ENCODE data around the gene SYNDIG1.

The SYNDIG1 gene

GRCh38 chr20:24674921-24675605, 205.6 kb downstream of the SYNDIG1 start:
- no peak for DNase-seq (ENCODE audit: low read depth in 2 of 2)

DNA sequence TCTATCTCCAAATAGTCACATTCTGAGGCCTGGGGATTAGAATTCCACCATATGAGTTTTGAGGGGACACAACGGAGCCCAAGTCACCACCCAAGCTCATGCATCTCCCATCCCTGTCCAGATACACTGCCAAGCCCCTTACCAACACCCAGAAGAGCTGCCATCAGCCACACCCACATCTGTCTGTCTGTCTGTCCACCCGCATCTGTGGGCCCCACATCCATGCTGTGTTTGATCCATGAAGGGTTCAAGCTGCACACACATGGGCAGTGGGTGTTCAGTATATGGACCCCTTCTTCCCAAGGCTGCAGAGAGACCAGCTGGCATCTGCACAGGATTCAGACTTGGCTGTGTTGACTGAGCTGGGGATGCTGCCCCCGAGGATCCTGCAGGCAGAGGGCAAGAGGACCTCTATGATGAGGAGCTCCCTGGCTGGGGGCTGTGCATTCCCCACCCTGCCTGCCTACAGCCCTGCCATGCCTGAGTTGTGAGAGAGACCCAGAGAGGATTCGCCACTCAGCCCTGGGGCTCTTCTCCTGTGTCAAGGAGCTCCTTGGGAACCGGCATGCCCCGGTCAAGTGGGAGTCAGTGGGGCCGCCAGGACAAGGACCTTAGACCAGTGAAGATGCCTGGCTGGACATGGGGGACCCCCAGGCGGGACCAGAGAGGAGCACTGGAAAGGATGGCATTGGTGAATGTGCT, 206.4 kb downstream of the SYNDIG1 start:
- DNase-seq (ENCODE audit: low read depth in 2 of 2), result no peak

DNA sequence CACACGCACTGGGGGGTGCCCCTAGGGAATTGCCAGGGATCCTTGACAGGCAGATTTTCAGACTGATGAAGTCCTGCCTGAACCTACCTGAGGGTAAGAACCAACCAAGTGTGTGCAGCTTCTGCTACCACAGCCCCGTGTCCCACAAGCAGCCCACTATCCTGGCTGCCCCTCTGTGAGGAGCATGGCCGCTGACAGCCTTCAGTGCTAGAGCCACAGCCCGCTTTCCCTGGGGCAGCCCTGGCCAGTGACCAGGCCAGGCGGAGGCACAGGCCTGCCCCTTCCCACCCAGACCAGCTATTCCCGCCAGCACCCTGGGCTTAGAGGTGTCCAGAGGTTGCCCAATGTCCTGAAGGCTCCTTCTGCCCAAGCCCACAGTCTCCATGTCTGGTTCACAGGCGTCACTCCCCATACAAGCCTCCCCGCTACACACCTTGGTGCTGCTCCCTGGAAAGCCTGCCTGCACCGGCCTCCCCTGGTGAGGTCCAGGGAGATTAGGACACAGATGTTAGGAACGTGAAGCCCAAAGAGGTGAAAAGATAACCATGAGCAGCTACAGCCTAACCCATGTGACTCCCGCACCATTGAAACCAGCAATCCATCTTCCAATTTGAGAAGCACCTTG, 207.0 kb downstream of the SYNDIG1 start:
- no peak for DNase-seq (ENCODE audit: low read depth in 2 of 2)

- no peak for DNase-seq (ENCODE audit: low read depth in 2 of 2)
These were observed 207.5 kb downstream of the SYNDIG1 start for GRCh38 chr20:24676978-24677370.

DNA sequence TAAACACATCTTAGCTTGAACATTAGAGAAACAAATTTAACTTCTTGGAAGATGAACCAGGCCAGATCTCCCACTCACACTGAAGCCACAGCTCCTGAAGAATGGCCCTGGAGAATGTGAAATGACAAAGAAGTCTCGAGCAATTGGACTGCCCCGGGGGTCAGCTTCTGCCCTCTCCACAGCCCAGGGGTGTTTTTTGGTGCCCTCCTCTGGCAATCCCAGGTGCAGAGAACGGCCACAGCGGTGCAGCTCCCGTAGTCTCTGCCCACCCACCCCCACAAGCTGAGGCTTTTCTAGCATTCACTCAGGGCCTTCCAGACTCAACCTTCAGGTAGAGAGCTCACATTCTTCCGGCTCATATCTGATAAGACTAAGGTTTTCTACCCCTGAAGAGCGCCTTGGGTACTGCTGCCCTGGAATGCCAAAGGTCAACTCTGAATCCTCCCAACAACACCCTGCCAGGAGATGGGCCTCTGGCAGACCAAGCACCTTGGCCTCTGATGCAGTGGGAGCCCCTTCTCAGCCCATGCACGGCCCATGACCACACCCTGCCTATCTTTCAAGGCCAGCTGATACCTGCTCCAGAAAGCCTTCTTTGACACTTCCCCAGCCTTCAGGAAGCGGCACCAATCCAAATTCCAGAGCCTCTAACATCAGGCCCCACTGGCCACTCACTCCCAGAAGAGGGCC, 208.3 kb downstream of the SYNDIG1 start:
- no peak for DNase-seq (ENCODE audit: low read depth in 2 of 2)

DNA sequence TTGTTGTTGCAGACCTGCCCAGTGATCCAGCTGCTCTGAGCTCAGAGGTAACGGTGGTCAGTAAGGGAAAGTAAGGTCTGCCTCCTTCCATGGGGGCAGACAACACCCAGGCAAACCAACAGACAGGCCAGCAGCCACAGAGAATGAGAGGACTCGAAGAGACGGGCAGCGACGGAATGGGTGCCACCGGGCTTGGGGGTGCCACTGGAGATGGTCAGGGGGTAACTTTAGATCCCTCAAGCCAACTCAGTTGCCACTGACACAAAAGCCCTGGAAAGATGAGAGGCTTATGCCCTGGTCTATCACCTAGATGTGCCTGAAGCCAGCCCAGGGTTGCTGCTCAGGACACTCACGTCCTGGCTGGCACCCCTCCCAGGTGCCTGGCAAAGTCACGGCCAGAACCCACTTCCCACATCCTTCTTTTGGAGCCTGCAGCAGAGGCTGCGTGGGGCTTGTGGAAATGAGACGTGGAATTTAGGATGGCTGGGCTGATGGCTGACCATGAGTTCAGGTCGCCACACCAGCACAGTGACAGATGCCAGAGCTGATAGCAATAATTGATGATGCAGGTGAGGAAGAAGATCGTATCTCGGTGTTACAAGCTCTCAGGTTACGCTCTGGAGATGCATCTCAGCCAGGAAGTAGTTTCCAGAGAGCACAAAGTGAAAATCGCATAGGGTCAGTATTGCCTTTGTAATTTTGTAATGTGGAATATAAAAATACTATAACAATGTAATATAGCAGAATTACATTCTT, 209.1 kb downstream of the SYNDIG1 start:
- no peak for DNase-seq (ENCODE audit: low read depth in 2 of 2)

GRCh38 chr20:24679448-24680047, 210.1 kb downstream of the SYNDIG1 start:
- no peak for DNase-seq (ENCODE audit: low read depth in 2 of 2)

DNA sequence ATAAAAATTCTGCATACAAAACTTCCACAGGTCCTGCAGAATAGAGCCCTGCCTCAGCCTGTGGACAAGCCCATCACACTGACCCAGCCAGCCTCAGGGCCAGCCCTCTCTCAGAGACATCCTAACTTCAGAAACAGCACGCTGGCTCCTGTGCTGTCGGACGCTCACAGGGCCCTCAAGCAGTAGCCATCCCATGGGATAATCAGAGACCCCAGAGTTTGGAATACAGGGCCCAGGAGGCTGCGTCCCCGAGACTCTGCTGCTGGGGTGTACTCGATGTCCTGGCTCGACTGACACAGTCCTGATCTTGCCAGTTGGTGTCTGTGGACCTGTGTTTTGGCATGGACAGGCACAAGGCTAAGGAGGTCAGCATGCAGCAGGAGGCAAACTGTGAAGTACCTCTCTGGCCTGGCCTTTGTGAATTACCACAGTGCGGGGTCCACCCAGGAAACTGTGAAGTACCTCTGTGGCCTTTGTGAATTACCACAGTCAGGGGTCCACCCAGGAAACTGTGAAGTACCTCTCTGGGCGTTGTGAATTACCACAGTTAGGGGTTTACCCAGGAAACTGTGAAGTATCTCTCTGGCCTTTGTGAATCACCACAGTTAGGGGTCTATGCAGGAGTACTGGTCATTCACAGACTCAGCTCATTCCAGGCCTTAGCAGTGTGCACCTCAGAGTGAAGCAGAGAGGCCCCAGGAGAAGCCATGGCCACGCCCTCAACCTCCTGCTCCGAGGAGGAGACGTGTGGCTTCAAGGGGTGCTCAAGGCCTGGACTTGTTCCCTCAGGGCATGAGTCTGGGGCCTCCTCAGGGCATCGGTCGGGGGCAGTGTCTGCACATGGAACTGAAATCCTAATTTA, 212.4 kb downstream of the SYNDIG1 start:
- DNase-seq (ENCODE audit: low read depth in 2 of 2), result no peak

DNA sequence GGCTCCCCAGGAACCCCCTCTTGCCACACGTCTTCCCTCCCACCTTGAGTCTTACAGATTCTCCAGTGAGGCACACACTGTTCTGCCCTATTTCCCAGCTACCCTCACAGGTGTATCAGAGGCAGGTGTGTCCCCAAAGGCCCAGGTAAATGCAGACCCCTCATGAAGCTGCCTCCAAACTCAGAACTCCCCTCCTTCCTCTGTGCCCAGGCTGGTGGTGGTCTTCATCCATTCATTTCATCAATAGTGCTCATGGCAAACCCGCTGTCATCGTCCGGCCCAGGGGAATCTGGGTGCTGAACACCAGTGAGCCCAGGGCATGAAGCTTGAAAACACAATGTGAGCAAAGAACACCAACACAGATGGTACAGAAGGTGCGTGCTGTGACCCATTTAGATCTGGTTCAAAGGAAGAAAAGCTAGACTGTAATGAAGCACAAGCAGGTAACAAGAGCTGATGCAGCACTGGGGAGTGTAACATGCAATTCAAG, 213.1 kb downstream of the SYNDIG1 start:
- no peak for DNase-seq (ENCODE audit: low read depth in 2 of 2)

GRCh38 chr20:24683676-24684075, 214.2 kb downstream of the SYNDIG1 start:
- no peak for DNase-seq (ENCODE audit: low read depth in 2 of 2)

DNA sequence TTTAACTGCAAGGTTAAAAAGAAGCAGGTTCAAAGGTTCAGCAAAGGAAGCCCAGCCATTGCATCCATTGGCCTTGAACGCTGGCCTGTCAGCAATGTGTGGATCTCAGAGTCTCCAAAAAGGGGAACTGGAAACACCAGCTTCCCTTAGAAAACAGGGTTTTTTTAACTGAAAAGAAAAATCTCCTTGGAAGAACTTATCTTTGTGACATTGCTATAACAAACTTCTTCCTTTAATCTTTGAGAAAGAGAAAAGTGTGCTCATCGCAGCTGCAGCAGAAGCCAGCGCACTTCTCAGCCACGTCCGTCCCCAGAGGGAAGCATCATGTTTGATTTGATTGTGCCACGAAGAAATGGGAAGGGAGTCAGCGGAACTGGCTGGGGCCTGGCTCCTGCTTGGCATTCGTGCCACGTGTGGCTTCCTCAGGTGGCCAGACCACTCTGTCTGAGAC, 215.0 kb downstream of the SYNDIG1 start:
- no peak for DNase-seq (ENCODE audit: low read depth in 2 of 2)

- DNase-seq (ENCODE audit: low read depth in 2 of 2), result no peak
These were observed 215.7 kb downstream of the SYNDIG1 start for GRCh38 chr20:24684956-24685691.

DNA sequence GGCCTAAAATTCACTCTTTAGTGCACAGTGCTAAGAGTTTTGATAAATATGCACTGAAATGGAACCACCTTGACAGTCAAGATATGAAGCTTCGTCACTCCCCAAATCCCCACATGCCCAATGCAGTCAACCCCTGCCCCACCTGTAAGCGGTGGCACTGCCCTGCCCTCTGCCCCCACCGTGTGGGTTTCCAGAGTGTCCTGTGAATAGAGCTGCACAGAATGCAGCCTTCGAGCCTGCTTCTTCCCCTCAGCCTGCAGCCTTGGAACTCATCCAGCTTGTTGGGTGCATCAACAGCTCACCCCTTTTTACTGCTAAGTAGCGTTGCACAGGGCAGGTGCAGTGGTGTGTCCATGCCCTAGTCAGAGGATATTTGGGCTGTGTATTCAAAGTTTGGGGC, 216.3 kb downstream of the SYNDIG1 start:
- DNase-seq (ENCODE audit: low read depth in 2 of 2), result no peak

GRCh38 chr20:24686156-24686555, 216.7 kb downstream of the SYNDIG1 start:
- no peak for DNase-seq (ENCODE audit: low read depth in 2 of 2)

- no peak for DNase-seq (ENCODE audit: low read depth in 2 of 2)
These were observed 221.0 kb downstream of the SYNDIG1 start for GRCh38 chr20:24690408-24690807.

DNA sequence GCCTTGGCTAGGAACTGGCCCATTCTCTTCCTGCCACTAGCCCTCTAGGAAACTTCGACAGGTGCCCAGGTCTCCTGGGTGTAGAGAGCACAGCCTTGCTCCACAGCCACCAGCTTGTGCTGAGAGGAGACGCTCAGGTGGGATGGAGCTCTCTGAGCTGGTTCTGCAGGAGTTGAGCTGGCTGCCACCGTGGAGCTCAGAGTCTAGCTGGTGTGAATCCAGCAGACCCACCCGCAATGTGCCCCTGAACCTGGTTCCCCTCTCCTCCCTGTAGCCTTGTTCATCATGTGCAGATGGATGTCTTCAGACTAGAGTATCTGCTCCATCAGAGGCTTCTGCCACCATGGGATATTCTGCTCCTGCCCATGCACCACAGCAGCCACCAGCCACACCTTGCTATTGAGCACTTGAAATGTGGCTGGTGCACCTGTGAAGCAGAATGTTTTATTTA, 222.5 kb downstream of the SYNDIG1 start:
- DNase-seq (ENCODE audit: low read depth in 2 of 2), result no peak

DNA sequence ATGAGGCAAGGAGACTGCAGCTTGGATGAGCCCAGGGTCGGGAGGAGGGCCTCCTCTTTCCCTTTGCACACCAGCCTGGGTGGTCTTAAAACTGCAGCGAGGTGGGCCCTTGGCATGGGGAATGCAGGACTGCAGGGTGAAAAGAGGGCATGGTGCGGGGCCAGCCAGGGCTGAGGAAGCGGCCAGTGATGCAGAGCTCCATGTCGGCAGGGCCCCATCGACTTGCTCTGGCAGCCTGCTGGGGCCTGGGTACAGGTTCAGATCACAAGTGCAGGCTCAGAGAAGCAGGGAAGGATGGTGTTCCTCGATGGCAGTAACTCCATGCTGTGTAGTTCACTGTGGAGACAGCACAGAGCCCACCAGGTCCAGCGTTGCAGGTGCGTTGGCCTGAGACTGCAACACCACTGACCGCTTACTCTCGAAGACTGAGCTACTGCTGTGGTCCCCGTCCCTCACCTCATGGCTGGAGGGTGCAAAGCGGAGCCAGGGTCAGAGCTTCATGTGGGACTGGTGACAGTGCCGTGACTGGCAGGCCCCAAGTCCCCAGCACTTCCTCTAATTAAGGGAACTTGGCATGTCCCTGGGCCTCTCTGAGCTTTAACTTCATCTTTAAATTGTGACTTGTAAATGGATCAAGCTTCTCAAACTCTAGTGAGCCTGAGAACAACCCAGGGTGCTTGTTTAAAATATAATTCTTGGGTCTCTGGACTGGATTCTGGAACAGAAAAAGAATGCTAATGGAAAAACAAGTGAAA, 223.2 kb downstream of the SYNDIG1 start:
- DNase-seq (ENCODE audit: low read depth in 2 of 2), result no peak

GRCh38 chr20:24693466-24694156, 224.2 kb downstream of the SYNDIG1 start:
- DNase-seq (ENCODE audit: low read depth in 2 of 2), result no peak

Measured in stimulated activated CD4-positive, alpha-beta T cell treated with anti-CD3 and anti-CD28 coated beads, Interleukin-15, amount 100 ng/mL, for 48 hours (primary cell).